ENCODE results near the gene FILIP1L. TPM values are rescaled to one million over a fixed set of nuclear protein-coding genes. Genes with fewer than 3 reads are reported as not detected.

Gene FILIP1L
- total RNA-seq, 1 experiment from 2014 or later, result 0.07 TPM

GRCh38 chr3:99805160-99805559 lies 309.1 kb downstream of the FILIP1L start:
- TF ChIP-seq, protein P1, sequence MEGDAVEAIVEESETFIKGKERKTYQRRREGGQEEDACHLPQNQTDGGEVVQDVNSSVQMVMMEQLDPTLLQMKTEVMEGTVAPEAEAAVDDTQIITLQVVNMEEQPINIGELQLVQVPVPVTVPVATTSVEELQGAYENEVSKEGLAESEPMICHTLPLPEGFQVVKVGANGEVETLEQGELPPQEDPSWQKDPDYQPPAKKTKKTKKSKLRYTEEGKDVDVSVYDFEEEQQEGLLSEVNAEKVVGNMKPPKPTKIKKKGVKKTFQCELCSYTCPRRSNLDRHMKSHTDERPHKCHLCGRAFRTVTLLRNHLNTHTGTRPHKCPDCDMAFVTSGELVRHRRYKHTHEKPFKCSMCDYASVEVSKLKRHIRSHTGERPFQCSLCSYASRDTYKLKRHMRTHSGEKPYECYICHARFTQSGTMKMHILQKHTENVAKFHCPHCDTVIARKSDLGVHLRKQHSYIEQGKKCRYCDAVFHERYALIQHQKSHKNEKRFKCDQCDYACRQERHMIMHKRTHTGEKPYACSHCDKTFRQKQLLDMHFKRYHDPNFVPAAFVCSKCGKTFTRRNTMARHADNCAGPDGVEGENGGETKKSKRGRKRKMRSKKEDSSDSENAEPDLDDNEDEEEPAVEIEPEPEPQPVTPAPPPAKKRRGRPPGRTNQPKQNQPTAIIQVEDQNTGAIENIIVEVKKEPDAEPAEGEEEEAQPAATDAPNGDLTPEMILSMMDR (conservative IDR thresholded peaks at IDR 0.05), result no peak
- Histone ChIP-seq H4K8ac (replicated peaks; ENCODE audit: insufficient read length, low read depth, low read length) (no peak overlapping the region), H3T11ph (ENCODE audit: low read length) (no peak overlapping the region), H2BK120ac (ENCODE audit: low read depth, low read length, poor library complexity, severe bottlenecking) (no peak overlapping the region), H2BK12ac (ENCODE audit: insufficient read length, low read depth, low read length) (no peak overlapping the region), H2AK5ac (ENCODE audit: insufficient read length, low read length) (no peak overlapping the region), H2BK15ac (ENCODE audit: low read depth, low read length) (no peak overlapping the region), H3K4me2 (ENCODE audit: insufficient read depth, insufficient read length, low read length) (no peak overlapping the region), H2BK5ac (ENCODE audit: insufficient read length, low read length) (no peak overlapping the region), H2BK20ac (ENCODE audit: low read depth, low read length, poor library complexity, severe bottlenecking) (no peak overlapping the region), H2AFZ (ENCODE audit: low read length) (no peak overlapping the region), H3K79me1 (ENCODE audit: insufficient read depth, low read depth, low read length, poor library complexity, severe bottlenecking) (no peaks in the 10 kb centered on the region), H3K4me1 (ENCODE audit: insufficient read depth, low read length) (no peaks in the 10 kb centered on the region), H3K56ac (ENCODE audit: insufficient read length, low read depth, low read length) (no peak overlapping the region), H3K9me3 (ENCODE audit: control insufficient read depth, low read depth, low read length) (peaks cover 21% of the 10 kb centered on the region), H3K18ac (ENCODE audit: insufficient read length, low read depth, low read length) (no peak overlapping the region), H3K27ac (ENCODE audit: insufficient read length, low read depth, low read length) (no peak overlapping the region), H4K91ac (ENCODE audit: insufficient read length, low read depth, low read length) (no peak overlapping the region), H3K23me2 (ENCODE audit: insufficient read length, low read depth, low read length, poor library complexity, severe bottlenecking) (no peaks in the 10 kb centered on the region), H4K20me1 (ENCODE audit: control insufficient read depth, insufficient read depth, insufficient read length) (no peaks in the 10 kb centered on the region), H4K5ac (ENCODE audit: insufficient read length, low read depth, low read length) (no peak overlapping the region), H3K23ac (ENCODE audit: insufficient read length, low read depth, low read length) (no peak overlapping the region), H3K9ac (ENCODE audit: extremely low read depth, insufficient read length, low read length) (no peak overlapping the region), H3K79me2 (ENCODE audit: insufficient read depth, low read length) (no peaks in the 10 kb centered on the region), H3K14ac (ENCODE audit: insufficient read depth, low read length) (no peak overlapping the region), H3K4ac (ENCODE audit: low read depth, low read length) (no peak overlapping the region), H3K27me3 (ENCODE audit: insufficient read depth, low read length) (no peaks in the 10 kb centered on the region; the same call in 1 of the 2 replicates)
- DNase-seq, result no peak
- Mint-ChIP-seq H3K27ac (no peak overlapping the region), H3K4me1 (0 out of 4 replicates have a peak, but pooled peaks cover 0 to 2% of the 10 kb centered on the region in 2 experiments), H3K36me3 (ENCODE audit: insufficient read depth in 1 of 3, low read depth in 3 of 3) (peaks cover 12 to 25% (median 19%) of the 10 kb centered on the region in 3 experiments), H3K9me3 (peaks cover 34 to 36% of the 10 kb centered on the region in 2 experiments), H3K27me3 (ENCODE audit: low read depth) (peaks cover 1% of the 10 kb centered on the region; the same call in 1 of the 2 replicates), H3K4me3 (no peak overlapping the region)
- WGBS (ENCODE audit: extremely low coverage, insufficient read length, low lambda C conversion rate), result no CpG with 5 or more reads among the region's 2 CpGs
